Measurements from ENCODE around the gene ADGRL1.
"Not testable (repeated sequence)": the region's sequence is repeated elsewhere in the genome, so short reads cannot be mapped to it uniquely, and the experiment has no call there.

Gene ADGRL1

DNA sequence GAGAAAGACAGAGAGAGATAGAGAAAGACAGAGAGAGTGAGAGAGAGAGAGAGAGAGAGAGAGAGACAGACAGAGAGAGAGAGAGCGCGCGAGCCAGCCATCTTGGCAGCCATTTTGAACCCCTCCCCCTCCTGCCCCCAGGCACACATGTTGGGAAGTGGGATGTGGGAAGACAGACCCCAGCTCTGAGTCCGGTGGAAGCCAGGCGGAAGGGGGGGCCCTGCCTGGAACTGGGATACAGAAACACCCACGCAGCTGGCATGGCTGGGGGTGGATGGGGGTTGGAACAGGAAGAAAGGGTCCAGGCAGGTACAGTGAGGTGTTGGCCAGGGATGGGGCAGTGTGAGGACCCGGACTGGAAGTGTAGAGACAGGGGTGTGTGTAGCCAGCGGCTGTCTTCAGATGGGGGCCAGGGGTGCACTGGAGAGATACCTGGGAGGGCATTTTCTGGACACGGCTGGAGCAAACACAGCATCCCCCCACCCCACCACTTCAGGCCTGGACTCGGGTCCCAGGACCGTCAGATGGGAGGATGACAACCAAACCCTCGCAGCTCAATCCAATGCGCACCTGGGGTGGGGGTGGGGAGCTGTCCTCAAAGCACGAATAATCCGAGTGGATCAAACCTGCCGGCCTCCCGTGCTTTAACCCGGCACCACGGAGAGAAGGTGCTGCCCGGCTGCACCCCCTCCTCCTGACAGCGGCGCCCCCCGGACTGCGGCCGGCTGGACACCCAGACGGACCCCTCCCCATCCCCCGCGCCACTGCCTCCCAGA, 1.1 kb downstream of the ADGRL1 start:
- not testable (repeated sequence) for H4K20me1 ChIP-seq (ENCODE audit: low read depth, low read length); H3K4me2 ChIP-seq (ENCODE audit: low read depth, low read length, poor library complexity, severe bottlenecking); H3K27me3 ChIP-seq (ENCODE audit: low read length); H3K9me3 ChIP-seq (ENCODE audit: insufficient read depth, low read length); H3K9ac ChIP-seq (ENCODE audit: low read length); H3F3A ChIP-seq (ENCODE audit: insufficient read depth); H3K27ac ChIP-seq (ENCODE audit: low read depth, low read length); H2AFZ ChIP-seq (ENCODE audit: low read depth, low read length, severe bottlenecking); H3K4me3 ChIP-seq (ENCODE audit: insufficient read depth, low read length, poor library complexity, severe bottlenecking); H3K79me2 ChIP-seq (ENCODE audit: insufficient read depth, low read length); H3K36me3 ChIP-seq (ENCODE audit: low read length); H3K9me2 ChIP-seq (replicated peaks; ENCODE audit: insufficient read depth, low read length)

DNA sequence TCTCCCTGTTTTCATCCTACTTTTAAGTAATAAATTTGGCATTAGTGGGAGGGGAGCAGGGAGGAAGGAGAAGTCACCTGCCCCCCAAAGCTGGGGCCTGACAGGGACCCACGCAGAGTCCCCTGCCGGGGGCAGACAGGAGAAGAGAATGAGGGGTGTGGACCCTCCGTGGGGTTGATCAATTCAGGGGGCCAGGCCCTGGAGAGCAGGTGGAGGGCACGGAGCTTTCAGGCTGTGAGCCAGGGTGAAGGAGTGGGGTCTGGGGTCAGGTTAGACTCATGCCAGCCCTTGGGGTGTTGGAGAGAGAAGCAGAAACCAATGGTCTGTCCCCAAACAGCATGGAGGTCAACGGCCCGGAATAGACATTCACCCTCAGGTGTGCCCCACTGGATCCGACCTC, 1.8 kb downstream of the ADGRL1 start:
- not testable (repeated sequence) for H2AFZ ChIP-seq (ENCODE audit: low read depth, low read length, severe bottlenecking); H4K20me1 ChIP-seq (ENCODE audit: low read depth, low read length); H3K36me3 ChIP-seq (ENCODE audit: low read length); H3K9me2 ChIP-seq (replicated peaks; ENCODE audit: insufficient read depth, low read length); H3K27ac ChIP-seq (ENCODE audit: low read depth, low read length); H3K9ac ChIP-seq (ENCODE audit: low read length); H3K4me3 ChIP-seq (ENCODE audit: insufficient read depth, low read length, poor library complexity, severe bottlenecking); H3K4me2 ChIP-seq (ENCODE audit: low read depth, low read length, poor library complexity, severe bottlenecking); H3K79me2 ChIP-seq (ENCODE audit: insufficient read depth, low read length); H3F3A ChIP-seq (ENCODE audit: insufficient read depth); H3K27me3 ChIP-seq (ENCODE audit: low read length); H3K9me3 ChIP-seq (ENCODE audit: insufficient read depth, low read length)

DNA sequence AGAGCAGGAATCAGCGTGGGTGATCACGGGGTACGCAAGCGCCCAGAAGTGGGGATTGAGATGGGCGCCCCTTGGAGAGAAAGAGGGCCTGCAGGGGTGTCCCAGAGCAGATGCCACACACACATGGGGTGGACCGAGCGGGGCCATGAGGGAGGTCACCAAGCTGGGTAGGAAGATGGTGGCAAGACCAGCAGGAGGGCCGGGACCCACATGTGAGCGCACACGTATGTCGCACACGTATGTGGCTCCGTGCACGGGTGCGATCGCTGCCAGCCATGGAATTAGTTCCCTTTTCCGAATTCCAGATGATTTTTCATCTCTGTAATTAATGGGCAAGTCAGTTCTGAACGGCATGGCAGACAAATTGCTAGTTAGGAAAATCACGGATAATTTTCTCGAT, 2.2 kb downstream of the ADGRL1 start:
- H3K4me3 ChIP-seq (ENCODE audit: insufficient read depth, low read length, poor library complexity, severe bottlenecking); H3K4me2 ChIP-seq (ENCODE audit: low read depth, low read length, poor library complexity, severe bottlenecking); H4K20me1 ChIP-seq (ENCODE audit: low read depth, low read length); H3F3A ChIP-seq (ENCODE audit: insufficient read depth); H3K79me2 ChIP-seq (ENCODE audit: insufficient read depth, low read length); H3K9me2 ChIP-seq (replicated peaks; ENCODE audit: insufficient read depth, low read length); H2AFZ ChIP-seq (ENCODE audit: low read depth, low read length, severe bottlenecking); H3K36me3 ChIP-seq (ENCODE audit: low read length); H3K27ac ChIP-seq (ENCODE audit: low read depth, low read length); H3K9ac ChIP-seq (ENCODE audit: low read length); H3K27me3 ChIP-seq (ENCODE audit: low read length); H3K9me3 ChIP-seq (ENCODE audit: insufficient read depth, low read length): not testable (repeated sequence)

DNA sequence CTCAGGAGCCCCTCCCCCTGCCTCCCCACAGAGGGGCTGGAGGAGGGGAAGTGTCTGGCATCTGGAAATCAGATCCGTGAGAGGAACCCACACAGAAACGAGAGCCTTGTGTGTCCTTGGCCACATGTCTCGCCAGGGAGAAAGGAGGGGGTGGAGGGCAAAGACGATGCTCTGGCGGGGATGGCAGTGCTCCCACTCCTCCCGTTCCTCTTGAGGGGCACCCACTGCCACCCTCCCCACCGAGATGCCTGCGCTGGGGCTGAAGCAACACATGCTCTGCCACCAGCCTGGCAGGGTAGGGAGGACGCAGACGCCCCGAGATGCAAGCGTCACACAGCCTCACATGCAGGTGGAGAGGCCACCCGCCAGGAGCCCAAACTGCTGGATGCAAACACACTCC, 2.8 kb downstream of the ADGRL1 start:
- Histone ChIP-seq H2AFZ (ENCODE audit: low read depth, low read length, severe bottlenecking) (no peak overlapping the region), H3K9me3 (ENCODE audit: insufficient read depth, low read length) (no peaks in the 10 kb centered on the region), H3K4me3 (ENCODE audit: insufficient read depth, low read length, poor library complexity, severe bottlenecking) (no peak overlapping the region), H3K27ac (ENCODE audit: low read depth, low read length) (no peak overlapping the region), H3K9ac (ENCODE audit: low read length) (no peak overlapping the region), H4K20me1 (ENCODE audit: low read depth, low read length) (no peaks in the 10 kb centered on the region), H3K4me2 (ENCODE audit: low read depth, low read length, poor library complexity, severe bottlenecking) (no peak overlapping the region), H3K27me3 (ENCODE audit: low read length) (no peaks in the 10 kb centered on the region), H3F3A (ENCODE audit: insufficient read depth) (no peaks in the 10 kb centered on the region), H3K9me2 (replicated peaks; ENCODE audit: insufficient read depth, low read length) (no peaks in the 10 kb centered on the region), H3K79me2 (ENCODE audit: insufficient read depth, low read length) (no peaks in the 10 kb centered on the region), H3K36me3 (ENCODE audit: low read length) (no peaks in the 10 kb centered on the region)
- TF ChIP-seq EZH2phosphoT487 (conservative IDR thresholded peaks at IDR 0.05; ENCODE audit: low read length), result no peak
- TF ChIP-seq, protein P1, sequence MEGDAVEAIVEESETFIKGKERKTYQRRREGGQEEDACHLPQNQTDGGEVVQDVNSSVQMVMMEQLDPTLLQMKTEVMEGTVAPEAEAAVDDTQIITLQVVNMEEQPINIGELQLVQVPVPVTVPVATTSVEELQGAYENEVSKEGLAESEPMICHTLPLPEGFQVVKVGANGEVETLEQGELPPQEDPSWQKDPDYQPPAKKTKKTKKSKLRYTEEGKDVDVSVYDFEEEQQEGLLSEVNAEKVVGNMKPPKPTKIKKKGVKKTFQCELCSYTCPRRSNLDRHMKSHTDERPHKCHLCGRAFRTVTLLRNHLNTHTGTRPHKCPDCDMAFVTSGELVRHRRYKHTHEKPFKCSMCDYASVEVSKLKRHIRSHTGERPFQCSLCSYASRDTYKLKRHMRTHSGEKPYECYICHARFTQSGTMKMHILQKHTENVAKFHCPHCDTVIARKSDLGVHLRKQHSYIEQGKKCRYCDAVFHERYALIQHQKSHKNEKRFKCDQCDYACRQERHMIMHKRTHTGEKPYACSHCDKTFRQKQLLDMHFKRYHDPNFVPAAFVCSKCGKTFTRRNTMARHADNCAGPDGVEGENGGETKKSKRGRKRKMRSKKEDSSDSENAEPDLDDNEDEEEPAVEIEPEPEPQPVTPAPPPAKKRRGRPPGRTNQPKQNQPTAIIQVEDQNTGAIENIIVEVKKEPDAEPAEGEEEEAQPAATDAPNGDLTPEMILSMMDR (IDR thresholded peaks at IDR 0.05; ENCODE audit: insufficient read depth, low read length, poor library complexity, severe bottlenecking), result no peak

DNA sequence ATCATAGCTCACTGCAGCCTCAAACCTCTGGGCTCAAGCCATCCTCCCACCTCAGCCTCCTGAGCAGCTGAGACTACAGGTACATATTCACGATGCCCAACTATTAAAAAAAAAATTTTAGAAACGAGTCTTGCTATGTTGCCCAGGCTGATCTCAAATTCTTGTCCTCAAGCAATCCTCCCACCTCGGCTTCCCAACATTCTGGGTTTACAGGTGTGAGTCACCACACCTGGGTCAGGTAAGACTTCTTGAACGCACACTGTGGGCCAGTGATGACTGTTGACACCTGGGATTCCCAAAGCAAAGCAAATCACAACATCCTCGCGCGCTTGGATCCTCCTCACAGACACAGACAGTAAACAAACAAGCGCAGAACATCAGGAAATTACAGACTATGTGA, 4.5 kb downstream of the ADGRL1 start:
- H3K4me3 ChIP-seq (ENCODE audit: insufficient read depth, low read length, poor library complexity, severe bottlenecking); H2AFZ ChIP-seq (ENCODE audit: low read depth, low read length, severe bottlenecking); H3K36me3 ChIP-seq (ENCODE audit: low read length); H3K9me3 ChIP-seq (ENCODE audit: insufficient read depth, low read length); H3F3A ChIP-seq (ENCODE audit: insufficient read depth); H3K4me2 ChIP-seq (ENCODE audit: low read depth, low read length, poor library complexity, severe bottlenecking); H3K27me3 ChIP-seq (ENCODE audit: low read length); H3K9ac ChIP-seq (ENCODE audit: low read length); H3K27ac ChIP-seq (ENCODE audit: low read depth, low read length); H3K79me2 ChIP-seq (ENCODE audit: insufficient read depth, low read length); H3K9me2 ChIP-seq (replicated peaks; ENCODE audit: insufficient read depth, low read length); H4K20me1 ChIP-seq (ENCODE audit: low read depth, low read length): not testable (repeated sequence)
